Cardiac fibroblast (primary cell): ENCODE data around the gene SPIRE2.

Experiments used
- DNase-seq, 2 donors: peaks; one replicate each; pipeline versions ENCODE4 v3.0.0 to v3.0.0-alpha.2; 2010; ENCODE audit warnings: low read depth in 2 of 2
- H3K4me3 ChIP-seq, 2 donors: replicated peaks in 1 of 2; 1 replicate in 1 of 2; 2 replicates in 1 of 2; pipeline ENCODE4 v1.5.1; 2011; ENCODE audit warnings: low read depth in 2 of 2, low read length in 2 of 2, mild to moderate bottlenecking in 2 of 2, moderate library complexity in 1 of 2
- CTCF ChIP-seq: IDR thresholded peaks from one replicate; pipeline ENCODE4 v1.5.1; 2011; ENCODE audit warnings: low read depth, mild to moderate bottlenecking, low read length, inconsistent platforms

The SPIRE2 gene

GRCh38 chr16:89883346-89884040 is 55.2 kb downstream of the SPIRE2 start:
- TF ChIP-seq CTCF: no peak
- H3K4me3 ChIP-seq: no peak overlapping the region
- no peak for DNase-seq

GRCh38 chr16:89884041-89884421 is 55.8 kb downstream of the SPIRE2 start:
- DNase-seq: no peak
- no peak overlapping the region for H3K4me3 ChIP-seq
- no peak for TF ChIP-seq CTCF

GRCh38 chr16:89887243-89887642 is 59.0 kb downstream of the SPIRE2 start:
- H3K4me3 ChIP-seq: no peak overlapping the region
- DNase-seq: no peak
- no peak for TF ChIP-seq CTCF

- no peak for DNase-seq
- no peak for TF ChIP-seq CTCF
- no peak overlapping the region for H3K4me3 ChIP-seq
Observed at GRCh38 chr16:89890200-89890599, 61.9 kb downstream of the SPIRE2 start.

GRCh38 chr16:89890886-89891657 is 62.8 kb downstream of the SPIRE2 start:
- no peak overlapping the region for H3K4me3 ChIP-seq
- DNase-seq: peak; percentile 45 to 76
- no peak for TF ChIP-seq CTCF

GRCh38 chr16:89892055-89892630 is 63.9 kb downstream of the SPIRE2 start:
- no peak for TF ChIP-seq CTCF
- DNase-seq: no peak
- no peak overlapping the region for H3K4me3 ChIP-seq
